Activated naive CD8-positive, alpha-beta T cell treated with anti-CD3 and anti-CD28 coated beads, Interleukin-2, amount 10 ng/mL, durations not matched to agents 7 days and 5 days (primary cell): ENCODE measurements around the gene SYTL1. TPM values are rescaled to one million over a fixed set of nuclear protein-coding genes. Genes with fewer than 3 reads are reported as not detected.
A peak's percentile ranks its signal among the peaks of the same experiment; 100 is the strongest.

Experiments
- ATAC-seq: fragments of 150-1000 bp; cut with Tn5 transposase; one replicate; pipeline ENCODE4 v1.10.0; 2021; ENCODE audit warnings: low read depth, moderate library complexity
- POLR2A ChIA-PET: fragments of 350-600 bp; sonication (Branson Sonifier 250); formaldehyde crosslinking; loops from one replicate; lab custom pipeline; 2021; ENCODE audit warnings: antibody characterized with exemption; lab: Charles Lee
- DNase-seq: peaks from one replicate; pipeline ENCODE4 v3.0.0; 2021
- H3K27ac Mint-ChIP-seq: one replicate; pipeline ENCODE4 v1.8.0; 2022; ENCODE audit warnings: mild to moderate bottlenecking, mixed read lengths
- H3K27me3 Mint-ChIP-seq: one replicate; pipeline ENCODE4 v1.8.0; 2022; ENCODE audit warnings: mild to moderate bottlenecking, moderate library complexity, mixed read lengths
- H3K36me3 Mint-ChIP-seq: one replicate; pipeline ENCODE4 v1.8.0; 2021; ENCODE audit warnings: mild to moderate bottlenecking, mixed read lengths
- H3K4me1 Mint-ChIP-seq: one replicate; pipeline ENCODE4 v1.8.0; 2021; ENCODE audit warnings: mixed read lengths
- H3K4me3 Mint-ChIP-seq: one replicate; pipeline ENCODE4 v1.8.0; 2022; ENCODE audit warnings: mild to moderate bottlenecking, moderate library complexity, mixed read lengths
- H3K9me3 Mint-ChIP-seq: one replicate; pipeline ENCODE4 v1.8.0; 2021; ENCODE audit warnings: mixed read lengths
- total RNA-seq, 2 experiments: library from RNA; stranded (reverse); gene quantifications; one replicate each; pipeline ENCODE4 v1.2.3, GENCODE V29; 2021

Gene SYTL1
- total RNA-seq, 2 experiments from 2014 or later: 103 to 105 TPM

DNA sequence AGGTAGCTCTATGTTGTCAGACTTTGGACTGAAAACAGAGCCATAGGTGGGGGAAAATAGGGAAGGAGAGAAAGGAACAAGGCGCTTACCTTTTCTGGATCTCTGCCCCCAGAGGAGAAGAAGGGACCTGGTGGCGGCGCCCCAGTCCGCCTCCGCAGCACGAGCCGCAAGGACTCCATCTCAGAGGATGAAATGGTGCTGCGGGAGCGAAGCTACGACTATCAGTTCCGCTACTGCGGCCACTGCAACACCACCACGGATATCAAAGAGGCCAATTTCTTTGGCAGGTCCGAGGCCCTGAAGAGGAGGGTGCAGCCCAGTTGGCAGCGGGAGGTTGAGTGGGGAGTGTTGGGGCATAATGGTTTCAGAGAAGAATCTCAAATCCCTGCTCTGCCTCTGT, 38.3 kb upstream of the SYTL1 start:
- Mint-ChIP-seq H3K36me3 (peaks cover 1% of the 10 kb centered on the region), H3K4me1 (peaks cover 2% of the 10 kb centered on the region)
- ATAC-seq: no peak

DNA sequence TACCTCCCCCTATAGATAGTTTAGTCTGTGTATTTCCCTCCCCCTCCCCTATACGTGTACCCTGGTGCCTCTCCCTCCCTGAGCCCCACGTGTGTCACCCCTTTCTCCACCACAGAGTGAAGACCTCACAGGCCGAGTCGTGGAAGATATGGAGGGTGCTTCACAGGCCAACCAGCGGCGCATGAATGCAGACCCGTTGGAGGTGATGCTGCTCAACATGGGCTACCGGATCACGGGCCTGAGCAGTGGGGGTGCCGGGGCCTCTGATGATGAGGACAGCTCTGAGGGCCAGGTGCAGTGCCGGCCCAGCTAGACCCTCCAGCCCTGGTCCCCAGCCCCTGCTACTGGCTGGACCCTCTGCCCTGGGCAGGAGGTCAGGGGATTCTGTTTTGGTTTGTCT, 35.8 kb upstream of the SYTL1 start:
- ATAC-seq: no peak
- H3K4me3 Mint-ChIP-seq: no peak overlapping the region
- POLR2A ChIA-PET: no interaction called here
- DNase-seq: no peak
- H3K9me3 Mint-ChIP-seq: no peaks in the 10 kb centered on the region
- no peaks in the 10 kb centered on the region for H3K27me3 Mint-ChIP-seq
- H3K36me3 Mint-ChIP-seq: no peaks in the 10 kb centered on the region
- no peaks in the 10 kb centered on the region for H3K4me1 Mint-ChIP-seq
- no peak overlapping the region for H3K27ac Mint-ChIP-seq

More for the DNA sequence above, 38.3 kb upstream of the SYTL1 start:
- DNase-seq: no peak
- H3K27ac Mint-ChIP-seq: no peak overlapping the region
- POLR2A ChIA-PET: no interaction called here
- no peak overlapping the region for H3K4me3 Mint-ChIP-seq
- H3K27me3 Mint-ChIP-seq: no peaks in the 10 kb centered on the region
- no peaks in the 10 kb centered on the region for H3K9me3 Mint-ChIP-seq

DNA sequence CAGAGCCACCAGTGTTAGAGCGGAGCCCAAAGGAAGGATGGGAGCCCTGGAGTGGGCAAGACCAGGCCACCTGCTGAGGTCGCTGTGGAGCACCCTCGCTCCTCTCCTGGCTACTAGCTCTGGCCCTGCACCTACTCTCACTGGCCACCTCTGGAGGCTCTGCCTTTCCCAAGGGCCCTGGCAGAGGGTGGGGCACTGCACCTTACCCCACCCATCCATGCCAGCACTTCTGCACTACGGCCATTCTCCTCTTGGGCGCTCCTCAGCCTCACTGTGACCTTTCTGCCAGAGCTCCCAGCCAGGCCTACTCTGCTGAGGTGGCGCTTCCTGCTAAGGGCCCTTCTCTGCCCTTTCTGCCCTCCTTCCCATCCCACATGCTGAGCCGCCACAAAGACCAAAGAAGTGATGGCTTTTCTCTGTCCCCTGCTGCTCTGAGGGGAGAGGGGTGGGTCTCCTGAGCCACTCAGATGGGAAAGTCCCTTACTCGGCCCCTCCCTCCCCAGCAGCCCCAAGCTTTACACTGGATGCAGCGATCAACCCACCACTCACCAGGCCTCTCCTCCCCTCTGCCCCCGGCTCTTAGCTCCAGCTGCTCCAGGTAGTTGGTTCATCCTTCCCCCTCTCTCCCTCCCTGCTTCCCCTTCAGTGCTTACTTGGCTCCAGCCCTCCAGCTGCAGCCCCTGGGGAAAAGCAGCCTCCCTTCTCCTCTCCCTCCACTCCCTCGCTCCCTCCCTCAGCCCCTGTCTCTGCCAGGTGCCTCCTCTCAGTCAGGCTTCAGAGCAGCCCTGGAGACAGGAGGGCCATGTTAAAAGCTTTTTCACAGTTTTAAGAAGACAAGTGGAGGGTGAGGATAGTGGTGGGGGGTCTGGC, 34.7 kb upstream of the SYTL1 start:
- POLR2A ChIA-PET: no interaction called here
- no peaks in the 10 kb centered on the region for H3K9me3 Mint-ChIP-seq
- DNase-seq (no peak), ATAC-seq (peak; percentile 26)
- no peaks in the 10 kb centered on the region for H3K27me3 Mint-ChIP-seq
- no peak overlapping the region for H3K27ac Mint-ChIP-seq
- H3K36me3 Mint-ChIP-seq: no peaks in the 10 kb centered on the region
- no peaks in the 10 kb centered on the region for H3K4me1 Mint-ChIP-seq
- no peak overlapping the region for H3K4me3 Mint-ChIP-seq

DNA sequence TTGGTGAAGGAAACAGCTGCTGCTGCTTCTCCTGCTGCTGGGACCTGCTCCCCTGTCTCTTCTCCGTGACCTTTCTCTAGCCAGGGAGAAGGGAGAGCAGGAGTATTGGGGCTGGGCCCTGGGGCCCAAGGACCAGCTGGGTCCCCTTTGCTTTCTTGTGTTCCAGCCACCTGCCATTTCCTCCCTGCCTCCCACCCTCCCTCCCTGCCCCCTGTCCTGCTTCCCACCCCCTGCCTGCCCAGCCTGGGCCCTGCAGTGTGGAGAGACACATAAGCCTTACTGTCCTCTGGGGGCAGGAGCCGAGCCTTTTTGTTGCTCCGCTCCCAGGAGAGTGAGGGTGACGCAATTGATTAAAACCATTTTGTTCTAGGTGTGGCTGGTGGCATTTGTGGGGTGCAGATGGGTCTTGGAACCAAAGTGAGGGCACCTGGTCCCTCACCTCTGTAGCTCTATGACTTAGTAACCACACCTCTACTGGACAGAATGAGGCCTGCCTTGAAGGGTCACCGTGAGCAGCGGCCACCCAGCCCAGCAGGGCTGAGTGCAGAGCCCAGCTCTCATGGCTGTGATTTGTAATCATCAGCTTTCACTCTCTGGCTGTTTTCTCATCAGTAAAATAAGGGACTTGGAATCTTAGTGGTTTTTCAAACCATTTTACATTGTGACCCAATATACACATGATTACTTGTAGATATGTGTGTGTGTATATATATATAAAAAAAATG, 33.8 kb upstream of the SYTL1 start:
- Mint-ChIP-seq H3K4me1 (no peaks in the 10 kb centered on the region), H3K27ac (no peak overlapping the region), H3K36me3 (no peaks in the 10 kb centered on the region), H3K9me3 (no peaks in the 10 kb centered on the region), H3K27me3 (peaks cover 4% of the 10 kb centered on the region), H3K4me3 (no peak overlapping the region)
- POLR2A ChIA-PET: no interaction called here
- ATAC-seq (no peak), DNase-seq (no peak)

DNA sequence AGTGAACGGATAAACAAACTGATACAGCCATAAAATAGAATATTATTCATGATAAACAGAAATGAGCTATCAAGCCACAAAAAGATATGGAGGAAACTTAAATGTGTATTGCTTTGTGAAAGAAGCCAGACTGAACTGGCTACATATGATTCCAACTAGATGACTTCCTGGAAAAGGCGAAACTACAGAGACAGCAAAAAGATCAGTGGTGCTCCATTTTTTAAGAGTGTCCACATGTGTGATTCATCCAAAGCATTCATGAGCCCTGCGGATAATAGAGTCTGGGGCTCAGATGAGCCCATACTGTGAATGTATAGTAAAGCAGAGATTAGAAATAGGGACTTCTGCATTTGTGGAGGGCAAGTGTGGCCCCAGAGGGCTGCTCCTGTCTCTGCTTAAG, 27.7 kb upstream of the SYTL1 start:
- DNase-seq (no peak), ATAC-seq (no peak)
- H3K4me1 Mint-ChIP-seq: peaks cover 5% of the 10 kb centered on the region
- H3K27ac Mint-ChIP-seq: no peak overlapping the region
- no peaks in the 10 kb centered on the region for H3K9me3 Mint-ChIP-seq
- H3K27me3 Mint-ChIP-seq: peaks cover 15% of the 10 kb centered on the region
- no peak overlapping the region for H3K4me3 Mint-ChIP-seq
- H3K36me3 Mint-ChIP-seq: no peaks in the 10 kb centered on the region
- POLR2A ChIA-PET: interaction anchor here (0.7 kb wide), 1 partner anchor 28 kb away, joined by 3 read pairs; no protein-coding TSS in a partner anchor

DNA sequence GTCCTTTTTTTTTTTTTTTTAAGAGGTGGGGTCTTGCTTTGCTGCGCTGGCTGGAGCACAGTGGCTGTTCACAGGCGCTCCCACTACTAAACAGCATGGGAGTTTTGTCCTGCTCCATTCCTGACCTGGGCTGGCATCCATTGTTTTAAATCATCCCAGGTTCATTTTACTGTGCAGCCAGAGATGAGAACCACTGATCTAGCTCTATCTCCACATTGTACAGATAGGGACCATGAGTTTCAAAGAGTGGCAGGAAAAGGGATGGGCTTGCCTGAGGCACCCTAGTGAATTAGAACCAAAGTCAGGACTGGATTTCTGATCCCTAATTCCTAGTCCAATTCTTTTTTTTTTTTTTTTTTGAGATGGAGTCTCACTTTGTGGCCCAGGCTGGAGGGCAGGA, 27.1 kb upstream of the SYTL1 start:
- POLR2A ChIA-PET: interaction anchor here (0.7 kb wide), 1 partner anchor 28 kb away, joined by 3 read pairs; no protein-coding TSS in a partner anchor
- Mint-ChIP-seq H3K4me3 (no peak overlapping the region), H3K27ac (no peak overlapping the region), H3K27me3 (peaks cover 15% of the 10 kb centered on the region), H3K36me3 (no peaks in the 10 kb centered on the region), H3K9me3 (no peaks in the 10 kb centered on the region), H3K4me1 (peaks cover 5% of the 10 kb centered on the region)
- no peak for DNase-seq
- ATAC-seq: no peak

DNA sequence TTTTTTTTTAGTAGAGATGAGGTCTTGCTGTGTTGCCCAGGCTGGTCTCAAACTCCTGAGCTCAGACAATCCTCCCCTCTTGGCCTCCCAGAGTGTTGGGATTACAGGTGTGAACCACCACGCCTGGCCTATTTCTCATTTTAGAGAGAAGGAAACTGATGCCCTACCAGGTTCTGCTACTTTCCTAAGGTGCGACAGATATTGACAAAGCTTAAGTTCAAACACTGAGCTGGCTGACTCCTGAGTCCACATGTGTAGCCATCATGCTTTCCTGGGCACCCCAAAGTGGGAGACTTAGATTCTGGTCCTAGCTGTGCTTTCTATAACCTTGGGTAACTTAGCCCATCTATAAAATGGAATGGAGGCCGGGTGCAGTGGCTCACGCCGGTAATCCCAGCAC, 25.0 kb upstream of the SYTL1 start:
- Mint-ChIP-seq H3K4me3 (no peak overlapping the region), H3K4me1 (peaks cover 8% of the 10 kb centered on the region), H3K27me3 (peaks cover 15% of the 10 kb centered on the region), H3K27ac (no peak overlapping the region), H3K9me3 (no peaks in the 10 kb centered on the region), H3K36me3 (no peaks in the 10 kb centered on the region)
- no peak for ATAC-seq
- POLR2A ChIA-PET: interaction anchor here (0.6 to 1.5 kb wide), 2 partner anchors 25 to 218 kb away, joined by 4 to 5 read pairs; partner anchors contain the start of gene SYTL1
- DNase-seq: no peak

DNA sequence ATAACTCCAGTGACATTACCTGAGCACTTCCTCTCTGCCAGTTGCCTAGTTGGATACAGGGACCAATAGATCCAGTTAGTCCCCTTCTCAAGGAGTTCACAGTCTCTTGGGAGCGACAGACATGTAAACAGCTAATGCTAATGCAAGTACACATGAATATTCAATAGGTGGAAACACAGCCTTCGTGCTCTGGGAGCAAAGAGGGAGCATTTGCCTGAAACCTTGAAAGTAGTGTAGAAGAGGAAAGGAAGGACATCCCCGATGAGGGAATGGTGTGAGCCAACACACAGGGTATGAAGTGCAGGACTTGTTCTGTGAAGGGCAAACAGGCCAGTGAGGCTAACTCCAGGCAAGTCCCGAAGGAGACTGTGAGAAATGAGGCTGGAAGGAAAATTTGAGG, 23.7 kb upstream of the SYTL1 start:
- ATAC-seq (no peak), DNase-seq (no peak)
- Mint-ChIP-seq H3K27me3 (peaks cover 11% of the 10 kb centered on the region), H3K4me3 (no peak overlapping the region), H3K9me3 (no peaks in the 10 kb centered on the region), H3K36me3 (peaks cover 3% of the 10 kb centered on the region), H3K27ac (peak overlapping the region; percentile 51), H3K4me1 (peaks cover 11% of the 10 kb centered on the region)
- POLR2A ChIA-PET: interaction anchor here (1.0 kb wide), 1 partner anchor 14 kb away, joined by 4 read pairs; no protein-coding TSS in a partner anchor

DNA sequence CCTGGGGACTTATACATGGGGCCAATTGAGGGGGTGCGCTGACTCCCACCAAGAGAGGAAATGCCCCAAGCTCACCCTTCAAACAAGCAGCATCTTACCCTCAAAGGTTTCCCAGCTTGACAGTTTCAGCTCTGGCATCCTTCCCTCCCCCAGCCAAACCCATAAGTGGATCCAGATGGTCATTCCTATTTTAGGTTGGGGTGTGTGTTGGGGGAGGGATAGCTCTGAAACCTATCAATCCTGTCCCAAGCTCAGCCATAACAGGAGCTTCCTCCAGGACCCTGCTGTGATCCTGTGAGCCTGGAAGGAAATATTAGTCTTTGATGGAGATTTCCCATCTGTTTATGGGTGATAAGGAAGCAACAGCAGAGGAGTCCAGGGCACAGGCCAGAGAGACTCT, 23.2 kb upstream of the SYTL1 start:
- Mint-ChIP-seq H3K4me1 (peaks cover 14% of the 10 kb centered on the region), H3K9me3 (no peaks in the 10 kb centered on the region), H3K36me3 (peaks cover 4% of the 10 kb centered on the region), H3K27ac (no peak overlapping the region), H3K4me3 (no peak overlapping the region), H3K27me3 (peaks cover 11% of the 10 kb centered on the region)
- POLR2A ChIA-PET: interaction anchor here (0.7 to 1.0 kb wide), 2 partner anchors 14 to 31 kb away, joined by 3 to 4 read pairs; no protein-coding TSS in a partner anchor
- DNase-seq (no peak), ATAC-seq (no peak)

DNA sequence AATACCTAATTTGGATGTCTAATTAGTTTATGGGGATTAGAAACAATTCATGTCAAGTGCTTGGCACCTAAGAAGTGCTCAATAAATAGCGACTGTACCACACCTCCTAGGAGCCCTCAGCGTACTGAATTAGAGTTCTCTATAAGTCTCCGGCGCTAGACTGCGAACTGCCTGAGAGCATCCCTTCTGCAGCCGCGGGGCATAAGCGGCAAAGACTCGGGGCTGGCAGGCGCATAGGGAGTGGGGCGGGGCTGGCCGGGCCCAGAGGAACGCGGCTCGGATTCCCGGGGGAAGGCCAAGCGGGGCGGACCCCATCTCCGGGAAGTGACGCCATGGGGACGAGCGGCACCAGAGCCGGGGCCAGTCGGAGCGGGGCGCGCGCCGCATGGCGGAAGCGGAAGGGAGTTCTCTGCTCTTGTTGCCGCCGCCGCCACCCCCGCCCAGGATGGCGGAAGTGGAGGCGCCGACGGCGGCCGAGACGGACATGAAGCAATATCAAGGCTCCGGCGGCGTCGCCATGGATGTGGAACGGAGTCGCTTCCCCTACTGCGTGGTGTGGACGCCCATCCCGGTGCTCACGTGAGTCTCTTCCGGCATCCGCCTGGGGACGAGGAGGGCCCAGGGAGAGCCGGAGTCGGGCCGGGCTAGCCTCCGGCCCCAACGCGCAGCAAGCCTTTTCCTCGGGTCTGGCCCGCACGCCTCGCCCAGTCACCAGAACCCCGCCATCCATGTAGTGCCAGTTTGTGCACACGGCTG, 19.8 kb upstream of the SYTL1 start, which contains the start of gene TMEM222:
TSS of gene TMEM222 (plus strand) at position 351 of the 756 bp plus-strand sequence. CDS start at position 386, 35 bp downstream.
- ATAC-seq (peak; percentile 96), DNase-seq (peak; percentile 98)
- Mint-ChIP-seq H3K9me3 (no peaks in the 10 kb centered on the region), H3K4me1 (peaks cover 26% of the 10 kb centered on the region), H3K4me3 (peak within 1 kb of the TSS; percentile 98), H3K27ac (peak within 1 kb of the TSS; percentile 89), H3K27me3 (peaks cover 6% of the 10 kb centered on the region), H3K36me3 (peaks cover 13% of the 10 kb centered on the region)
- POLR2A ChIA-PET: interaction anchor here (1.4 kb wide), 2 partner anchors 13 to 20 kb away, joined by 4 to 14 read pairs; partner anchors contain the start of gene SYTL1

DNA sequence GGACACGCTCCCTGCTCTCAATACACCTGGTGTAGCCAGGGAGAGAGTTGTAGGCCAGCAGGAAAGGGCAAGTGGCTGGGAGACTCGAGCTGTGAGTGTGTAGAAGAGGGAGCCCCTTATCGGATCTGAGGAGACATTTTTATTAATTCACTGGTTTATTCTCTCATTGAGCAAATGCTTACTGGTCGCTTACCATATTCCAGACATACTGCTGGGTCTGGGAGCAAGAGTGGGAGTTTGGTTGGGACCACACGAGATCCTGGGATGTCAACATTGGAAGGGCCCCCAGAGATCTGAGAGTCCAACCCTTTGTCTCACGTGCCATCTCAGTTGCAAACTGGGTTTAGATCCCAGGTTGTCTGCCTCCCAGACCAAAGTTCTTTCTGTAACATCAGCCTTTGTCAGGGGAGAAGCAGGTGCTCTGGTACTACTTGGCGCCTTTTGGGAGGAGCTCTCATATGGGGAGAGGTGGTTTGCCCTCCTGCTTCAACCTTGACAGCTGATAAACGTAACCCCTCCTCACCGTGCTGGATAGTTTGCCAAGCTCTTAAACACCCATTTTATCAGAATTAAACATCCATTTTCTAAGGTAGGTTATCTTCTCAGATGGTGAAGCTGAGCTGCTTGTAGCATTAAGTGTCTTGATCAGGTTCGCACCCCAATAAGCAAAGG, 19.1 kb upstream of the SYTL1 start:
- H3K4me1 Mint-ChIP-seq: peaks cover 26% of the 10 kb centered on the region
- H3K27ac Mint-ChIP-seq: peak overlapping the region; percentile 89
- POLR2A ChIA-PET: interaction anchor here (0.6 to 1.4 kb wide), 7 partner anchors 13 to 340 kb away, joined by 3 to 14 read pairs (median 4); partner anchors contain the start of gene SYTL1
- H3K27me3 Mint-ChIP-seq: peaks cover 4% of the 10 kb centered on the region
- no peaks in the 10 kb centered on the region for H3K9me3 Mint-ChIP-seq
- H3K4me3 Mint-ChIP-seq: peak overlapping the region; percentile 98
- ATAC-seq (no peak), DNase-seq (no peak)
- H3K36me3 Mint-ChIP-seq: peaks cover 13% of the 10 kb centered on the region

DNA sequence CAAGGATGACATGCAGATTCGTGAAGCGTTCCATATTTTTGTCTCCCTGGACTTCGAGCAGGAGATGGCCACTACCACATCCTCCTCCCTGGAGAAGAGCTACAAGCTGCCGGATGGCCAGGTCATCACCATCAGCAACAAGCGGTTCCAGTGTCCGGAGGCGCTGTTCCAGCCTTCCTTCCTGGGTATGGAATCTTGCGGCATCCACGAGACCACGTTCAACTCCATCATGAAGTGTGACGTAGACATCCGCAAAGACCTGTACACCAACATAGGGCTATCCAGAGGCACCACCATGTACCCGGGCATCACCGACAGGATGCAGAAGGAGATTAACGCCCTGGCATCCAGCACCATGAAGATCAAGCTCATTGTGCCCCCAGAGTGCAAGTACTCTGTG, 16.5 kb upstream of the SYTL1 start:
- no peak overlapping the region for H3K4me3 Mint-ChIP-seq
- no peaks in the 10 kb centered on the region for H3K27me3 Mint-ChIP-seq
- H3K27ac Mint-ChIP-seq: no peak overlapping the region
- H3K36me3 Mint-ChIP-seq: peaks cover 13% of the 10 kb centered on the region
- H3K4me1 Mint-ChIP-seq: peaks cover 27% of the 10 kb centered on the region
- DNase-seq: no peak
- ATAC-seq: no peak
- H3K9me3 Mint-ChIP-seq: no peaks in the 10 kb centered on the region
- POLR2A ChIA-PET: no interaction called here
